ENCODE measurements around the gene TNFSF13B. TPM values are rescaled to one million over a fixed set of nuclear protein-coding genes. Genes with fewer than 3 reads are reported as not detected.

The TNFSF13B gene
- total RNA-seq, 1 donor: 36.6 TPM

DNA sequence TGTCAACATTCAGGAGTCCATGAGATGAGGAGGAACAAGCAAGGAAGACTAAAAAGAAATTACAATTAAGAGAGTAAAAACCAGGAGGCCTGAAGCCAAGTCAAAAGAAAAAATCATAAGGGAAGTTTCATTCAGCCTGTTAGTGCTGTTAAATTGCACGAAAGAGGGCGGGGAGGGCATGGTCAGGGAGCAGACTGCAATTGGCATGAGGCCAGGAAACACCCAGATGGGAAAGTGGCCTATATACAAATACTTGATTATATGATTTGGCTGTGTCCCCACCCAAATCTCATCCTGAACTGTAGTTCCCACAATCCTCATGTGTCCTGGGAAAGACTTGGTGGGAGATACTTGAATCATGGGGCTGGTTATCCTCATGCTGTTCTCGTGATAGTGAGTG lies 43.9 kb downstream of the TNFSF13B start:
- no peaks in the 10 kb centered on the region for H3K4me1 ChIP-seq (ENCODE audit: insufficient read depth, low read length)
- H3K27me3 ChIP-seq (ENCODE audit: insufficient read depth, low read length): no peaks in the 10 kb centered on the region
- no peak overlapping the region for H3K4me3 ChIP-seq (ENCODE audit: low read length)
- H3K9me3 ChIP-seq (ENCODE audit: low read depth, low read length): no peaks in the 10 kb centered on the region

- H3K4me3 ChIP-seq (ENCODE audit: low read length): no peak overlapping the region
- H3K4me1 ChIP-seq (ENCODE audit: insufficient read depth, low read length): no peaks in the 10 kb centered on the region
- H3K9me3 ChIP-seq (ENCODE audit: low read depth, low read length): no peaks in the 10 kb centered on the region
Measured at GRCh38 chr13:108315273-108315672, 45.8 kb downstream of the TNFSF13B start.

GRCh38 chr13:108315991-108316390 lies 46.5 kb downstream of the TNFSF13B start:
- Histone ChIP-seq H3K4me3 (ENCODE audit: low read length) (no peak overlapping the region), H3K27me3 (ENCODE audit: insufficient read depth, low read length) (no peaks in the 10 kb centered on the region), H3K9me3 (ENCODE audit: low read depth, low read length) (no peaks in the 10 kb centered on the region), H3K4me1 (ENCODE audit: insufficient read depth, low read length) (no peaks in the 10 kb centered on the region)

More at GRCh38 chr13:108315273-108315672, 45.8 kb downstream of the TNFSF13B start:
- no peaks in the 10 kb centered on the region for H3K27me3 ChIP-seq (ENCODE audit: insufficient read depth, low read length)

DNA sequence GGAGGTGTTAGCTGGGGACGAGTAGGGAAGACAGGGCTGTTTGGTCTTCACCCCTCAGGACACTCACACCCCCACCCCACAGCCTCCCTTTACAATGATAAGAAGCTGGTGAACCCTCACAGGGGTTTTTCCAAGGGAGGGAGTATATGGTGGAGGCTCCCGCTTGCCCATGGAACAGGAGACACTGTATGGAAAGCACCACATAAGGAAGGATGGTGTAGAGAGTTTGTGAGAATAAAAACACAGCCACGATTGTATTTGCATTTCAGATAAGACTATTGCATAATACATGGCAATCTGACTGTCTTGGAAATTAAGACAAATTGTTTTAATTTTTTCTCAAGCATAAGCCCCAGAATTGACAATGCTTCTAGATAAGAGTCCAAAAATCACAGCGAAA lies 46.9 kb downstream of the TNFSF13B start:
- H3K9me3 ChIP-seq (ENCODE audit: low read depth, low read length): no peaks in the 10 kb centered on the region

GRCh38 chr13:108322206-108322824 lies 52.8 kb downstream of the TNFSF13B start:
- Histone ChIP-seq H3K9me3 (ENCODE audit: low read depth, low read length) (no peaks in the 10 kb centered on the region), H3K4me1 (ENCODE audit: insufficient read depth, low read length) (peaks cover 43% of the 10 kb centered on the region), H3K4me3 (ENCODE audit: low read length) (no peak overlapping the region), H3K27me3 (ENCODE audit: insufficient read depth, low read length) (no peaks in the 10 kb centered on the region)

More for the DNA sequence above, 46.9 kb downstream of the TNFSF13B start:
- no peaks in the 10 kb centered on the region for H3K4me1 ChIP-seq (ENCODE audit: insufficient read depth, low read length)
- H3K4me3 ChIP-seq (ENCODE audit: low read length): no peak overlapping the region
- H3K27me3 ChIP-seq (ENCODE audit: insufficient read depth, low read length): no peaks in the 10 kb centered on the region

DNA sequence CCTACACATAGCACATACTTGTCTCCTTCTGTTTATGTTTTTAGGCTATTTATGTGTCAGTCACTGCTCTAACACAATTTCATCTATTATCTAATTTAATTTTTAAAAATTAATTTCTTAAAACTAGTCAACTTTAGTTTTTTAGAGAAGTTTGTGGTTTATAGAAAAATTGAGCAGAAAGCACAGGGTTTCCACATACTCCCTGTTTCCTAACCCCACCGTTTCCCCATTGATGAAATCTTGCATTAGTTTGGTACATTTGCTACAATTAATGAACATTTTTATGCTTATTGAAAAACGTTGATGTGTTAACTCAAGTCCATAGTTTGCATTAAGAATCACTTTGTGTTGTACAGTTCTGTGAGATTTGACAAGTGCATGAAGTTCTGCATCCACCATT lies 53.5 kb downstream of the TNFSF13B start:
- Histone ChIP-seq H3K4me3 (ENCODE audit: low read length) (no peak overlapping the region), H3K9me3 (ENCODE audit: low read depth, low read length) (no peaks in the 10 kb centered on the region), H3K27me3 (ENCODE audit: insufficient read depth, low read length) (no peaks in the 10 kb centered on the region), H3K4me1 (ENCODE audit: insufficient read depth, low read length) (peaks cover 44% of the 10 kb centered on the region)

DNA sequence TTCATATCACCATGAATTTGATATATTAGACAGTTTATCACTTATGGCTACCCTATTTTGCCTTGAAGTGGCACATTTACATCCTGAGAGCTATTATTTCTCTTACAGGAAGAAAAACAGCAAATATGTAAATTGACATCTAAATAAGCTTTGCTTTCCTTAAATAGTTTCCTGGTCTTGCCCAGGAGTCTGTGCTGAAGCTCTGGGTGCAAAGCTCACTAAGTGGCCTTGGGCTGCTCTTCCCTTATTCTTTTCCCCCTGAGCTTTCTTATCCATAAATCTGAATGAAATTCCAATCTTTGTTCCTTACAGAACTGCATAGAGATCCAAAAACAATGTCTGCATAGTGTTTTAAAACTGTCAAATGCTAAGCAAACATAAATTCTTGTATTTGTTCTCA lies 56.3 kb downstream of the TNFSF13B start:
- H3K9me3 ChIP-seq (ENCODE audit: low read depth, low read length): no peaks in the 10 kb centered on the region
- no peak overlapping the region for H3K4me3 ChIP-seq (ENCODE audit: low read length)
- H3K27me3 ChIP-seq (ENCODE audit: insufficient read depth, low read length): peaks cover 2% of the 10 kb centered on the region
- H3K4me1 ChIP-seq (ENCODE audit: insufficient read depth, low read length): peaks cover 44% of the 10 kb centered on the region

GRCh38 chr13:108326309-108326708 lies 56.8 kb downstream of the TNFSF13B start:
- Histone ChIP-seq H3K9me3 (ENCODE audit: low read depth, low read length) (no peaks in the 10 kb centered on the region), H3K4me3 (ENCODE audit: low read length) (no peak overlapping the region), H3K27me3 (ENCODE audit: insufficient read depth, low read length) (peaks cover 2% of the 10 kb centered on the region), H3K4me1 (ENCODE audit: insufficient read depth, low read length) (peaks cover 44% of the 10 kb centered on the region)

- peaks cover 32% of the 10 kb centered on the region for H3K4me1 ChIP-seq (ENCODE audit: insufficient read depth, low read length)
- no peak overlapping the region for H3K4me3 ChIP-seq (ENCODE audit: low read length)
- no peaks in the 10 kb centered on the region for H3K9me3 ChIP-seq (ENCODE audit: low read depth, low read length)
- peaks cover 2% of the 10 kb centered on the region for H3K27me3 ChIP-seq (ENCODE audit: insufficient read depth, low read length)
Measured at GRCh38 chr13:108328848-108329247, 59.3 kb downstream of the TNFSF13B start.

DNA sequence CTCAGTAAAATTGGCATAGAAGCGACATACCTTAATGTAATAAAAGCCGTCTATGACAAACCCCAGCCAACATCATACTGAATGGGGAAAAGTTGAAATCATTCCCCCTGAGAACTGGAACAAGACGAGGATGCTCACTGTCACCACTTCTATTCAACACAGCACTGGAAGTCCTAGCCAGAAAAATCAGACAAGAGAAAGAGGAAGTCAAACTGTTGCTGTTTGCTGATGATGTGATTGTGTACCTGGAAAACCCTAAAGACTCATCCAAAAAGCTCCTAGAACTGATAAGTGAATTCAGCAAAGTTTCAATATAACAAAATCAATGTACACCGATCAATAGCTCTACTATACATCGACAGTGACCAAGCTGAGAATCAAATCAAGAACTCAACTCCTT lies 63.3 kb downstream of the TNFSF13B start:
- Histone ChIP-seq H3K27me3 (ENCODE audit: insufficient read depth, low read length) (peaks cover 2% of the 10 kb centered on the region), H3K9me3 (ENCODE audit: low read depth, low read length) (no peaks in the 10 kb centered on the region)

GRCh38 chr13:108342369-108343289 lies 73.1 kb downstream of the TNFSF13B start:
- H3K4me1 ChIP-seq (ENCODE audit: insufficient read depth, low read length): peaks cover 6% of the 10 kb centered on the region
- no peaks in the 10 kb centered on the region for H3K9me3 ChIP-seq (ENCODE audit: low read depth, low read length)
- no peaks in the 10 kb centered on the region for H3K27me3 ChIP-seq (ENCODE audit: insufficient read depth, low read length)
- H3K4me3 ChIP-seq (ENCODE audit: low read length): no peak overlapping the region

More for the DNA sequence above, 63.3 kb downstream of the TNFSF13B start:
- Histone ChIP-seq H3K4me1 (ENCODE audit: insufficient read depth, low read length) (no peaks in the 10 kb centered on the region), H3K4me3 (ENCODE audit: low read length) (no peak overlapping the region)

DNA sequence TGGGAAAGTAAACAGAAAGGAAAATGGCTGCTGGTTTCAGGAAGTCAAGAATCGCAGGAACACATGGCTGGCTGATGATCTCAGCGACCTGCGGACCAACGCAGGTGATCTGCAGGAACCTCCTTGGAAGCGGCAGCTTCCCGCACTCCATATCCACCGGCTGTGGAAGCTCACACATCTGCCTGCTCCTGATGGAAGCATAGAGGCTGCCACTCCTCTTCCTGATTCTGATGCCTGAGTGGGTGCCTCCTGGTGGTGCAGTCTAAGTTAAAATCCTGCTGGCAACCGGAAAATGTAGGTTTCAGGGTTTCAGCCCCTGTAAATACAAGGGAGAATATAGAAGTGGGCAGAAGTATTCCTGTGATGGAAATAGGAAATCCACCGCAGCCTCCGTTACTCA lies 75.5 kb downstream of the TNFSF13B start:
- no peak overlapping the region for H3K4me3 ChIP-seq (ENCODE audit: low read length)
- H3K9me3 ChIP-seq (ENCODE audit: low read depth, low read length): no peaks in the 10 kb centered on the region
- peaks cover 6% of the 10 kb centered on the region for H3K4me1 ChIP-seq (ENCODE audit: insufficient read depth, low read length)
- no peaks in the 10 kb centered on the region for H3K27me3 ChIP-seq (ENCODE audit: insufficient read depth, low read length)

DNA sequence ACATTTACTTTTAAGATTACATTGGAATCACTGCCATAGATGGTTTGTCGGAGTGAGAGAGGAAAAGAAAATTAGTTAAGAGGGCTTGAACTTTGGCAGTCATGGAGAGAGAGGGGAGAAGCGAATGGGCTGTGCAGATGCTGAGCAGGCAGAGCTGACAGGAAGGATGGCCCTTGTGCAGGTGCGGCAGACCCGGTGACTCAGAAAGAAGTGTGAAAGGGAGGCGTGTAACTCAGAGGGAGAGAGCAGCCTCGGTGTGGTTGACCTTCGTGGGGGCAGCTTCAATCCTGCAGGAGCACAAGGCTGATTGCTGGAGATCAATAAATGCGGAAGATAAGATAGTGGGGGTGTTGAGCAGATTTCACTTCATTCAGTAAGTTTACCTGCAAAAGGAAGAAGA lies 76.9 kb downstream of the TNFSF13B start:
- Histone ChIP-seq H3K27me3 (ENCODE audit: insufficient read depth, low read length) (no peaks in the 10 kb centered on the region), H3K4me1 (ENCODE audit: insufficient read depth, low read length) (peaks cover 6% of the 10 kb centered on the region), H3K9me3 (ENCODE audit: low read depth, low read length) (no peaks in the 10 kb centered on the region), H3K4me3 (ENCODE audit: low read length) (no peak overlapping the region)

- H3K9me3 ChIP-seq (ENCODE audit: low read depth, low read length): no peaks in the 10 kb centered on the region
- H3K27me3 ChIP-seq (ENCODE audit: insufficient read depth, low read length): no peaks in the 10 kb centered on the region
- H3K4me3 ChIP-seq (ENCODE audit: low read length): no peak overlapping the region
Measured at GRCh38 chr13:108349269-108349668, 79.8 kb downstream of the TNFSF13B start.

DNA sequence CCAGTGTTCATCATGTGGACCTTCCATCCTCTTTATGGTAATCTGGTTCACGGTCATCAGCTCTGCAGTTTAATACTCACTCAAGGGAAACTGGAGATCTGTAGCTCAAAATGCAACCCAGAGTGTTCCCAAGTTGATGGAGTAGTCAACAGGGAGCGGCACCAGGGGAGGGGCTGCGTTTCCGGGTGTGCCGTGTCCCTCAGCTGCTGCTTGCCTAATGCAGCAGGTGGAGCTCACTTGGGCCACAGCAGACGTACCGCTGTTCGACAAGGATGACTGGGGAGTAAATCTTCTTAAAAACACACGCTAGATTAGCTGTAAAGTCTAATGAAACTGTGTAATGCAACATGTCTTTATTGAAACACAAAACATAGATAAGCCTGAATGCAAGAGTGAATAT lies 81.1 kb downstream of the TNFSF13B start:
- no peaks in the 10 kb centered on the region for H3K27me3 ChIP-seq (ENCODE audit: insufficient read depth, low read length)
- no peaks in the 10 kb centered on the region for H3K9me3 ChIP-seq (ENCODE audit: low read depth, low read length)

More at GRCh38 chr13:108349269-108349668, 79.8 kb downstream of the TNFSF13B start:
- no peaks in the 10 kb centered on the region for H3K4me1 ChIP-seq (ENCODE audit: insufficient read depth, low read length)

More for the DNA sequence above, 81.1 kb downstream of the TNFSF13B start:
- Histone ChIP-seq H3K4me3 (ENCODE audit: low read length) (no peak overlapping the region), H3K4me1 (ENCODE audit: insufficient read depth, low read length) (no peaks in the 10 kb centered on the region)

All from mononuclear cell (primary cell).